NCI-H2227 treated with DMSO at 0.1 percent for 48 hours (cell line): ENCODE data around the gene PDLIM4.

ENCODE experiments used
- DNase-seq: peaks from one replicate; lab custom pipeline; 2025; lab: John Stamatoyannopoulos, UW

PDLIM4 gene

GRCh38 chr5:132257131-132258101, at the start of gene PDLIM4:
Gene PDLIM4 (plus strand): TSS chr5:132257696. CDS start chr5:132257735, 39 bp downstream.
- DNase-seq: peak; percentile 4

GRCh38 chr5:132207778-132208177, 49.7 kb upstream of the PDLIM4 start:
- DNase-seq: no peak

- no peak for DNase-seq
These were observed 48.4 kb upstream of the PDLIM4 start for GRCh38 chr5:132209131-132209530.

- DNase-seq: no peak
These were observed 47.5 kb upstream of the PDLIM4 start for GRCh38 chr5:132209901-132210545.

- no peak for DNase-seq
These were observed 46.6 kb upstream of the PDLIM4 start for GRCh38 chr5:132210944-132211343.

- DNase-seq: no peak
These were observed 45.7 kb upstream of the PDLIM4 start for GRCh38 chr5:132211787-132212186.

GRCh38 chr5:132213666-132214065, 43.8 kb upstream of the PDLIM4 start:
- no peak for DNase-seq

GRCh38 chr5:132214491-132214890, 43.0 kb upstream of the PDLIM4 start:
- no peak for DNase-seq

GRCh38 chr5:132215329-132215728, 42.2 kb upstream of the PDLIM4 start:
- no peak for DNase-seq

GRCh38 chr5:132218321-132218720, 39.2 kb upstream of the PDLIM4 start:
- no peak for DNase-seq

GRCh38 chr5:132219289-132219970, 38.1 kb upstream of the PDLIM4 start:
- no peak for DNase-seq

- DNase-seq: no peak
These were observed 37.5 kb upstream of the PDLIM4 start for GRCh38 chr5:132219981-132220380.

- DNase-seq: no peak
These were observed 37.0 kb upstream of the PDLIM4 start for GRCh38 chr5:132220491-132220890.

- no peak for DNase-seq
These were observed 35.5 kb upstream of the PDLIM4 start for GRCh38 chr5:132221781-132222648.

GRCh38 chr5:132222649-132223038, 34.9 kb upstream of the PDLIM4 start:
- no peak for DNase-seq

GRCh38 chr5:132223861-132224260, 33.6 kb upstream of the PDLIM4 start:
- no peak for DNase-seq

- no peak for DNase-seq
These were observed 32.8 kb upstream of the PDLIM4 start for GRCh38 chr5:132224716-132225115.

- peak; percentile 20 for DNase-seq
These were observed 32.1 kb upstream of the PDLIM4 start for GRCh38 chr5:132225165-132226032.

GRCh38 chr5:132226516-132227234, 30.8 kb upstream of the PDLIM4 start:
- no peak for DNase-seq

GRCh38 chr5:132227235-132227484, 30.3 kb upstream of the PDLIM4 start:
- no peak for DNase-seq
